GM19455 (cell line): Measurements from ENCODE around the gene NFATC1.

Experiments
- ATAC-seq: cut with Tn5 transposase; IDR thresholded peaks from one replicate; pipeline ENCODE4 v1.9.1; 2021; ENCODE audit not compliant: unreplicated experiment

The NFATC1 gene

GRCh38 chr18:79516441-79516931 lies 120.8 kb downstream of the NFATC1 start:
- no peak for ATAC-seq

- ATAC-seq, result no peak
Observed at GRCh38 chr18:79517341-79517740, 121.6 kb downstream of the NFATC1 start.

GRCh38 chr18:79518028-79518682 lies 122.4 kb downstream of the NFATC1 start:
- no peak for ATAC-seq

GRCh38 chr18:79518683-79519128 lies 123.0 kb downstream of the NFATC1 start:
- no peak for ATAC-seq

- ATAC-seq, result no peak
Observed at GRCh38 chr18:79519751-79520477, 124.2 kb downstream of the NFATC1 start.

- no peak for ATAC-seq
Observed at GRCh38 chr18:79520478-79521390, 125.0 kb downstream of the NFATC1 start.

- no peak for ATAC-seq
Observed at GRCh38 chr18:79521416-79522205, 125.9 kb downstream of the NFATC1 start.

- peak; percentile 15 for ATAC-seq
Observed at GRCh38 chr18:79522451-79523205, 126.9 kb downstream of the NFATC1 start.

GRCh38 chr18:79523206-79523735 lies 127.5 kb downstream of the NFATC1 start:
- peak; percentile 49 for ATAC-seq

- peak; percentile 58 for ATAC-seq
Observed at GRCh38 chr18:79523736-79524180, 128.0 kb downstream of the NFATC1 start.

GRCh38 chr18:79524181-79525078 lies 128.7 kb downstream of the NFATC1 start:
- peak; percentile 23 for ATAC-seq

- ATAC-seq, result no peak
Observed at GRCh38 chr18:79525556-79526467, 130.1 kb downstream of the NFATC1 start.

GRCh38 chr18:79526468-79527460 lies 131.0 kb downstream of the NFATC1 start:
- no peak for ATAC-seq

- ATAC-seq, result no peak
Observed at GRCh38 chr18:79527656-79528315, 132.1 kb downstream of the NFATC1 start.

GRCh38 chr18:79528316-79528695 lies 132.6 kb downstream of the NFATC1 start:
- no peak for ATAC-seq

- ATAC-seq, result no peak
Observed at GRCh38 chr18:79528846-79529245, 133.1 kb downstream of the NFATC1 start.
